ENCODE measurements around the gene SLC15A4.

SLC15A4 gene

GRCh38 chr12:128861226-128862016 lies 37.7 kb upstream of the SLC15A4 start:
- no peak for DNase-seq (ENCODE audit: low read depth)
- H3K4me3 ChIP-seq (ENCODE audit: low read length), result no peak overlapping the region
- TF ChIP-seq, protein P1, sequence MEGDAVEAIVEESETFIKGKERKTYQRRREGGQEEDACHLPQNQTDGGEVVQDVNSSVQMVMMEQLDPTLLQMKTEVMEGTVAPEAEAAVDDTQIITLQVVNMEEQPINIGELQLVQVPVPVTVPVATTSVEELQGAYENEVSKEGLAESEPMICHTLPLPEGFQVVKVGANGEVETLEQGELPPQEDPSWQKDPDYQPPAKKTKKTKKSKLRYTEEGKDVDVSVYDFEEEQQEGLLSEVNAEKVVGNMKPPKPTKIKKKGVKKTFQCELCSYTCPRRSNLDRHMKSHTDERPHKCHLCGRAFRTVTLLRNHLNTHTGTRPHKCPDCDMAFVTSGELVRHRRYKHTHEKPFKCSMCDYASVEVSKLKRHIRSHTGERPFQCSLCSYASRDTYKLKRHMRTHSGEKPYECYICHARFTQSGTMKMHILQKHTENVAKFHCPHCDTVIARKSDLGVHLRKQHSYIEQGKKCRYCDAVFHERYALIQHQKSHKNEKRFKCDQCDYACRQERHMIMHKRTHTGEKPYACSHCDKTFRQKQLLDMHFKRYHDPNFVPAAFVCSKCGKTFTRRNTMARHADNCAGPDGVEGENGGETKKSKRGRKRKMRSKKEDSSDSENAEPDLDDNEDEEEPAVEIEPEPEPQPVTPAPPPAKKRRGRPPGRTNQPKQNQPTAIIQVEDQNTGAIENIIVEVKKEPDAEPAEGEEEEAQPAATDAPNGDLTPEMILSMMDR (conservative IDR thresholded peaks at IDR 0.05; ENCODE audit: low read length), result no peak

- TF ChIP-seq, protein P1 (conservative IDR thresholded peaks at IDR 0.05; ENCODE audit: low read length), result no peak
- H3K4me3 ChIP-seq (ENCODE audit: low read length), result no peak overlapping the region
- no peak for DNase-seq (ENCODE audit: low read depth)
Measured at GRCh38 chr12:128859311-128859710, 35.6 kb upstream of the SLC15A4 start.

DNA sequence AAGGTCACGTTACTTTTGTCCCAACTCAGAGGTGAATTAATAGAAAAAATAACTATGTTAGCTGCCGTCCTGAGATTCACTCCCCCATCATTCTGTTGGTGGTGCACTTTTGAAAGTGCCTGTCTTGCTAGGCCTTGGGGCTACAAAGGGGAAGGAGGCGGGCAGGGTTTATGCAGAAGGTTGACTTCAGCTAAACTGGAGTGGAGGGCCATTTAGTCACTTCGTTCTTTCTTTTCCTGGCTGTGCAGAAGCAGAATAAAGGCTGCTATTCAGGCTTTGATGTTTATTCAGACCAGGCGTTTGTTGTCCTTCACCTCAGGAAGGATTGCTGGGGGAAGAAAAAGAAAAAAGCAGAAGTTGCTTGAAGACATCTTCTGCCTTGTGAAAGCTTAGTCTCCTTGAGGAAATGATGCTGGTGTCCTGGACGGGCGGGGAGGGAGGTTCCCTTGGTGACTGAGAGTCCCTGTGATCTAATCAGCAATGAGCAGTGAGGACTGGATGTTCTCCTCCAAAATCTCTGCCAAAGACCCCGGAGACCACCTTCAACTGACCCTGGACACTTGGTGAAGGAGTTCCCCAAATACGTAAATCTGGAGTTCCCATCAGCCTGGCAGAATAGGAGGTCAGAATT lies 33.5 kb upstream of the SLC15A4 start:
- no peak overlapping the region for H3K4me3 ChIP-seq (ENCODE audit: low read length)
- no peak for DNase-seq (ENCODE audit: low read depth)
- TF ChIP-seq, protein P1 (conservative IDR thresholded peaks at IDR 0.05; ENCODE audit: low read length), result no peak

DNA sequence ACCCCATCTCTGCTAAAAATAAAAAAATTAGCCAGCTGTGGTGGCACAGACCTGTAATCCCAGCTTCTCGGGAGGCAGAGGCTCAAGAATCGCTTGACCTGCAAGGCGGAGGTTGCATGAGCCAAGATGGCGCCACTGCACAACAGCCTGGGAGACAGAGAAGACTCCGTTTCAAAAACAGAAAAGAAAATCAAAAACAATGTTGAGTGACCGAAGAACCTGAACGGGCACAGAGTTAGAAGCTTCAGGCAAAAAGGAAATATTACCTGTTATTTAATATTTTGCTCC lies 33.0 kb upstream of the SLC15A4 start:
- no peak for DNase-seq (ENCODE audit: low read depth)
- H3K4me3 ChIP-seq (ENCODE audit: low read length), result no peak overlapping the region
- TF ChIP-seq, protein P1 (conservative IDR thresholded peaks at IDR 0.05; ENCODE audit: low read length), result no peak

- no peak for DNase-seq (ENCODE audit: low read depth)
- TF ChIP-seq, protein P1 (conservative IDR thresholded peaks at IDR 0.05; ENCODE audit: low read length), result no peak
- no peak overlapping the region for H3K4me3 ChIP-seq (ENCODE audit: low read length)
Measured at GRCh38 chr12:128856035-128856790, 32.5 kb upstream of the SLC15A4 start.

DNA sequence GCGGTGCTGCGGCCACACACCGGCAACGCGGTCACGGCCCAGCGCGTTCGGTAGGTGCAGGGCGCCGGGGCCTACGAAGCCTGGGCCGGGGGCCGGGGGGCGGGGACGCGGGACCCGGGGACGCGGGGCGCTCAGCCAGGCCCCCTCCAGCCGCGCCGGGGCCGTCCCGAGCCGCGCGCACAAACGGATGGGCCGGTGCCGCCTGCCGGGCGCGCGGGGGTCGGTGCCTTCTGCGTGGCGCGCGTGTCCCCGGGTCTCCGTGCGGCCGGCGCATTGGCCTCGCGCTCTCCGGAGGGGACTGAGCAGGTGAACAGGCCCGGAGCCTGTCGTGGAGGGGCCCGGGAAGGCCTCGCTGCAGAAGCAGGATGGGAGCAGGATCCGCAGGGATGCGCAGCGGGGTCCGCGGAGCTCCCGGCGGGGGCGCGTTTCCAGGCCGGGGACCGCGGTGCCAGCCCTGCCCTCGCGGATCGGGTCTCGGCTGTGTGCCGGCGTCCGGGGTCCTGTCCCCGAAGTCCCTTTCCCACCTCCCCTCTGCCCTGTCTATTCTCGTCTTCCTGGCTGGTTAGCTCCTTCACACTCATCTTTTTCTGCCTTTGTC lies 29.9 kb upstream of the SLC15A4 start:
- DNase-seq (ENCODE audit: low read depth), result no peak
- TF ChIP-seq, protein P1 (conservative IDR thresholded peaks at IDR 0.05; ENCODE audit: low read length), result no peak
- no peak overlapping the region for H3K4me3 ChIP-seq (ENCODE audit: low read length)
